Natural killer cell treated with Interleukin-12 subunit alpha and Interleukin-12 subunit beta and Interleukin-15 and Interleukin-18, amount 100 ng/mL, for 72 hours (primary cell): ENCODE results near the gene CDK8. TPM values are rescaled to one million over a fixed set of nuclear protein-coding genes. Genes with fewer than 3 reads are reported as not detected.

ENCODE experiments used
- ATAC-seq, 2 donors: fragments of 150-1000 bp; cut with Tn5 transposase in 1 of 2; sonication (Bioruptor Pico), chemical (Tn5 transposase) in 1 of 2; 2 replicates each; pipeline ENCODE4 v1.10.0; 2021
- DNase-seq: peaks from one replicate; pipeline ENCODE4 v3.0.0; 2022; ENCODE audit warnings: low spot score
- H3K27ac Mint-ChIP-seq, 2 donors: 1 replicate in 1 of 2; 2 replicates in 1 of 2; pipeline ENCODE4 v1.8.0; 2022; ENCODE audit warnings: mixed read lengths in 2 of 2, mild to moderate bottlenecking in 1 of 2, moderate library complexity in 1 of 2
- H3K27me3 Mint-ChIP-seq, 2 donors: 1 replicate in 1 of 2; 2 replicates in 1 of 2; pipeline ENCODE4 v1.8.0; 2022; ENCODE audit warnings: mixed read lengths in 2 of 2
- H3K36me3 Mint-ChIP-seq: one replicate; pipeline ENCODE4 v1.8.0; 2022; ENCODE audit warnings: mixed read lengths
- H3K4me1 Mint-ChIP-seq, 2 donors: 1 replicate in 1 of 2; 2 replicates in 1 of 2; pipeline ENCODE4 v1.8.0; 2022; ENCODE audit warnings: low read depth in 2 of 2, mixed read lengths in 2 of 2, mild to moderate bottlenecking in 1 of 2
- H3K4me3 Mint-ChIP-seq: one replicate; pipeline ENCODE4 v1.8.0; 2022; ENCODE audit warnings: mixed read lengths
- H3K9me3 Mint-ChIP-seq: 2 replicates; pipeline ENCODE4 v1.8.0; 2022; ENCODE audit warnings: mixed read lengths
- total RNA-seq, 2 donors: library from RNA; stranded (reverse); gene quantifications; one replicate each; pipeline ENCODE4 v1.2.3, GENCODE V29; 2022

The CDK8 gene
- total RNA-seq, 2 donors from 2014 or later, result 16.3 to 17.0 TPM

DNA sequence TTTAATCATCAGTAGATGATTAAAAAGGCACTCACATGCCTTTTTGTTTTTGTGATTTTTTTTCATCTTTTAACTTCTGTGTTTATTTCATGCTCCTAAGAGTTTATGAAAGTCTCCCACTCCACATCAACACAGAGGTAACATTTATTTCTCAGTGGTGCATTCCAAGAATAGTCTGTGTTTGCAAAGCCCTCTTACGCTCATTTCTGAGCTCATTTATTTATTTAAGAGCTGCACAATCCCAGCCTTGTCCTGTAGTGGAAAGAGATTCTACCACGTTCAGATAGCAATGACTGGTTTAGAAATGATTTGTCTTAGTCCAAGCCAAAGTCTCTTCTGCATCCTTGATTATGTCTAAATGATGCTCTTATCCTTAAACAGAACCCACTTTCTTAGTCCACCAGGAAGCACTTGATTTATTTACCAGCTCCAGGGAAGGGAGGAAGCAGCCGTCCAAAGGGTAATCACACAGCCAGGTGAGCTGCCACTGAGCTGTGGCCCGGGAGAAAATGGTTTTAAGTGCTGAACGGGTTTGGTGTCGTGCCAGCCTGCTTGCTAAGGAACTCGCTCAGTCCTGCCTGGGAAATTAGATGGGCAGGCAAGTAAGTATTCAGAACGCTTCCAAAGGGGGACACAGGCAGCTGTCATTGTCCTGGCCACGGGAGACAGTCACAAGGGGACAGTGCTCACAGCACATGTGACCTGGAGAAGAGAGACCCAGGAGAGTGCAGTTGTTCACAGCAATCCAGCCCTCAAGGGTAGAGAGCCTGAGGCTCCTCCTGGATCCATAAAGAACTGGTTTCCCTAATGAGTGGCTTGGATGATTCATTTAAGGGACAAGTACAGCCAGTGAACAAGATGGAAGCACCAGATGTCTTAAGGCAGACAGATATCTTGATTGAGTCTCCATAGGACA lies 171.8 kb downstream of the CDK8 start:
- DNase-seq, result no peak
- H3K9me3 Mint-ChIP-seq, result no peaks in the 10 kb centered on the region
- H3K4me1 Mint-ChIP-seq, result no peaks in the 10 kb centered on the region
- no peaks in the 10 kb centered on the region for H3K36me3 Mint-ChIP-seq
- peaks cover 16 to 24% of the 10 kb centered on the region in 2 donors for H3K27me3 Mint-ChIP-seq
- H3K27ac Mint-ChIP-seq, result no peak overlapping the region
- no peak for ATAC-seq
- H3K4me3 Mint-ChIP-seq, result no peak overlapping the region

DNA sequence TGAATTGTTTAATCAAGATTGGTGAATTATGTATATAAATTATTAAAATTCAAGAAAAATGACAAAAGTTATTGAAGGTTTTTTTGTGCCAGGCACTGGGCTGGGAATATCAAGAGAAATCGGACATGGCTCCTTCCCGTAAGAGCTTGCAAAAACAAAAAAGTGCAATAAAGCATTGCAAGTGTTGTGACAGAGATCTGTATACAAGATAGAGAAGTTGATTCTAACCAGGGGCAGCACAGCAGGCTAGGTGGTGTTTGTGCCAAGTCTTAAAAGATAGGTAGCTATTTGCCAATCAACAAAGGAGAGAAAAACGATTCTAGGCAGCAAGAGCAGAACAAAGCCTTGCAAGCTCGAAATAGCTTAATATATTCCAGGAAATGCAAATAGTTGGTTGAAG lies 179.8 kb downstream of the CDK8 start:
- H3K4me3 Mint-ChIP-seq, result no peak overlapping the region
- DNase-seq (no peak), ATAC-seq (no peak)
- no peak overlapping the region for H3K27ac Mint-ChIP-seq
- no peaks in the 10 kb centered on the region for H3K4me1 Mint-ChIP-seq
- H3K9me3 Mint-ChIP-seq, result peaks cover 18% of the 10 kb centered on the region
- H3K27me3 Mint-ChIP-seq, result peaks cover 19 to 23% of the 10 kb centered on the region in 2 donors
- H3K36me3 Mint-ChIP-seq, result peaks cover 26% of the 10 kb centered on the region

DNA sequence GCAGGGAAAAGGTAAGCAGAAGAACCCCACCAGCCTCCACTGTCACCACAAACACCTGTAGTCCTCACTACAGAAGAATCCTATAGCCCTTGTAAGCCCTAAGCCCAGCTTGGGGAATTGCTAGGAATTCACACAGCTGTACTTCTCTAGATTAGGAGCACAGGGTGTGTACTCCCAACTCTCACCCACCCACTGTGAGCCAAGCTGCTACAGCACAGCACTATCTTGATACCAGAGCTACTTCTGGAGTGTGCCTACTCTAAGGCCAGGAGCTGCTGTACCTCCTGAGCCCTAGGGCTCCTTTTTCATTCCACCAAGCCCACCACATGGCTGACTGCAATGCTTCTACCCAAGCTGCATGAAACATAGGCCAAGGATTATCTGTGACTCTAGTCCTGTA lies 181.2 kb downstream of the CDK8 start:
- Mint-ChIP-seq H3K27ac (no peak overlapping the region), H3K36me3 (peaks cover 26% of the 10 kb centered on the region), H3K9me3 (peaks cover 18% of the 10 kb centered on the region), H3K4me3 (no peak overlapping the region), H3K4me1 (no peaks in the 10 kb centered on the region), H3K27me3 (peaks cover 13 to 23% of the 10 kb centered on the region in 2 donors)
- ATAC-seq, result no peak
- DNase-seq, result no peak

DNA sequence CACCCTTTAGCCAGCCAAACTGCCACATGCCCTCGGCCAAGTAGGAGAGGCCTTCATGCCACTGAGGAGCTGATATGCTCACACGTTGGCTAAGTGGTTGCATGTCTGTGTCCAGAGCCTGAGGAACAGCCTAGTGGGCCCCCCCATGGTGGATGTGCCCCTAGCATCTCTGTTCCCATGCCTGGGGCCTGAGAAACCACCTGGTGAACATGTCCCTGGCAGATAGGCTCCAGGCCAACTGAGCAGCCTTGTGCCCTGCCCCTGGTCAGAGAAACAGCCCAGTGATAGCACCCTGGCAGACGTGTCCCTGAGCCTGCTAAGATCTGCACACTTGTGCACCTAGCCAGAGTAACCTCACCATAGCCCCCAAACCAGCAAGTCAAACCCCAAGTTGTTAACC lies 181.7 kb downstream of the CDK8 start:
- Mint-ChIP-seq H3K9me3 (peaks cover 18% of the 10 kb centered on the region), H3K27ac (no peak overlapping the region), H3K27me3 (peaks cover 13 to 23% of the 10 kb centered on the region in 2 donors), H3K4me3 (no peak overlapping the region), H3K36me3 (peaks cover 26% of the 10 kb centered on the region), H3K4me1 (no peaks in the 10 kb centered on the region)
- ATAC-seq (no peak), DNase-seq (no peak)

DNA sequence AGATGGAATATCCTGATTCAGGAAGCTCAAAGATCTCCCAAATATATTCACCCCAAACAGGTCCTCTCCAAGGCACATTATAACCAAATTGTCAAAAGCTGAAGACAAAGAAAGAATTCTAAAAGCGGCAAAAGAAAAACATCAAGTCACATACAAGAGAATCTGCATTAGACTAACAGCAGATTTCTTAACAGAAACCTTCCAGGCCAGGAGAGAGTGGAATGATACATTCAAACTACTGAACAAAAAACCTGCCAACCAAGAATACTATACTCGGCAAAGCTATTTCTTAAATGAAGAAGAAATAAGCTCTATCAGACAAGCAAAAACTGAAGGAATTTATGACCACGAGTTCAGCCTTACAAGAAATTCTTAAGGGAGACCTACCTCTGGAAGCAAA lies 183.0 kb downstream of the CDK8 start:
- Mint-ChIP-seq H3K4me1 (no peaks in the 10 kb centered on the region), H3K4me3 (no peak overlapping the region), H3K36me3 (peaks cover 26% of the 10 kb centered on the region), H3K27ac (no peak overlapping the region), H3K27me3 (peaks cover 9 to 23% of the 10 kb centered on the region in 2 donors), H3K9me3 (peaks cover 18% of the 10 kb centered on the region)
- no peak for DNase-seq
- no peak for ATAC-seq

DNA sequence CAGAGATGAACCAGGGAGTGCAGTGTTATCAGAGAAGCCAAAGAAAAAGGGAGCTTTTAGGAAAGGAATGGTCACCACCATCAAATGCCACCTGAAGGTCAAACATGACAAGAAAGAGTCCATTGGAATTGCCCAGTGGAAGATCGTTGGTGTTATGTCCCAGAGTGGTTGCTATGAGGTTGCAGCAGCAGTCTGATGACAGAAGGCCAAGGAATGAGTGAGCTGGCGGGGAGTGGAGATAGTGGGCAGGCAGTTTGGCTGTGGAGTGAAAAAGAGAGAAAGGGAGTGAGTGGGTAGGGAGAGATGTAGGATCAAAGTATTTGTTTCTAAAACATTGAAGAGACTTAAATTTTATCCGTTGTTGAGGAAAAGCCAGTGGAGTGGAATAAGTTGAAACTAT lies 186.2 kb downstream of the CDK8 start:
- Mint-ChIP-seq H3K4me1 (no peaks in the 10 kb centered on the region), H3K27me3 (peaks cover 4 to 7% of the 10 kb centered on the region in 2 donors), H3K4me3 (no peak overlapping the region), H3K9me3 (peaks cover 14% of the 10 kb centered on the region), H3K36me3 (peaks cover 19% of the 10 kb centered on the region), H3K27ac (no peak overlapping the region)
- no peak for DNase-seq
- ATAC-seq, result no peak

DNA sequence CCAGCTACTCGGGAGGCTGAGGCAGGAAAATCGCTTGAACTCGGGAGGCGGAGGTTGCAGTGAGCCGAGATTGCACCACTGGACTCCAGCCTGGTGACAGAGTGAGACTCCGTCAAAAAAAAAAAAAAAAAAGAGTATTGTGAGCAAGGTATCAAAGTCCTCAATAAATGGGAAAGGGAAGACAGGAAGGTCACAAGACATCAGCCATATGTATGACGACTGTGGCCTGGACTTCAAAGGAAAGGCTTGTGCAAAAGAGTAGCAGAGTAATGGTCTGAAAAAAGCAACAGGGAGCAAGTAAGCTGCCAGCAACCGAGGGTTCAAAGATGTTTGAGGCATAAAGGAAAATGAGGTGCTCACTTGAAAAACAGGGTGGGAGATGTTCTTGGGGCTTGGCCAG lies 187.5 kb downstream of the CDK8 start:
- Mint-ChIP-seq H3K27ac (no peak overlapping the region), H3K36me3 (peaks cover 12% of the 10 kb centered on the region), H3K4me1 (no peaks in the 10 kb centered on the region), H3K9me3 (peaks cover 8% of the 10 kb centered on the region), H3K4me3 (no peak overlapping the region), H3K27me3 (peaks cover 8 to 18% of the 10 kb centered on the region in 2 donors)
- no peak for DNase-seq
- ATAC-seq, result no peak

GRCh38 chr13:26442541-26442940 lies 188.6 kb downstream of the CDK8 start:
- Mint-ChIP-seq H3K36me3 (peaks cover 3% of the 10 kb centered on the region), H3K9me3 (peaks cover 4% of the 10 kb centered on the region), H3K4me3 (no peak overlapping the region), H3K27me3 (peaks cover 8 to 28% of the 10 kb centered on the region in 2 donors), H3K27ac (no peak overlapping the region), H3K4me1 (no peaks in the 10 kb centered on the region)
- DNase-seq (no peak), ATAC-seq (no peak)

DNA sequence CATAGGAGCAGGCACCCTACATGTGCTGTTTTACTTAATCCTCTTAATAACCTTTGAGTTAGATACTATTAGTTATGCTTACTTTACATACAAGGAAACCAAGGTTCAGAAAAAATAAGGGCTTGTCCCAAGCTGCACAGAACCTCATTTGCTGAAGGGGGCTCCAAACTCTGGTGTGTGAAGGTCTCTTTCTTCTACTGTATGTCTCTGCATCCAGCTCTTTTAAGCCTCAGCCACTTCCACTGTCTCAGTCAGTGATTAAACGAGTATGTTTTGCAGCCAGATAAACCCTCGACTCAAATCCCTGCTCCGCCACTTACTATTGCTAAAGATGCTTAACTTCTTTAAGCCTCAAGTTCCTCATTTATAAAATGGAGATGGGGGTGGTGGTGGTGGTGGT lies 191.2 kb downstream of the CDK8 start:
- H3K9me3 Mint-ChIP-seq, result peaks cover 6% of the 10 kb centered on the region
- no peak for DNase-seq
- peaks cover 0 to 2% of the 10 kb centered on the region in 2 donors for H3K4me1 Mint-ChIP-seq
- H3K36me3 Mint-ChIP-seq, result no peaks in the 10 kb centered on the region
- no peak overlapping the region for H3K4me3 Mint-ChIP-seq
- peaks cover 15 to 40% of the 10 kb centered on the region in 2 donors for H3K27me3 Mint-ChIP-seq
- no peak for ATAC-seq
- H3K27ac Mint-ChIP-seq, result no peak overlapping the region

DNA sequence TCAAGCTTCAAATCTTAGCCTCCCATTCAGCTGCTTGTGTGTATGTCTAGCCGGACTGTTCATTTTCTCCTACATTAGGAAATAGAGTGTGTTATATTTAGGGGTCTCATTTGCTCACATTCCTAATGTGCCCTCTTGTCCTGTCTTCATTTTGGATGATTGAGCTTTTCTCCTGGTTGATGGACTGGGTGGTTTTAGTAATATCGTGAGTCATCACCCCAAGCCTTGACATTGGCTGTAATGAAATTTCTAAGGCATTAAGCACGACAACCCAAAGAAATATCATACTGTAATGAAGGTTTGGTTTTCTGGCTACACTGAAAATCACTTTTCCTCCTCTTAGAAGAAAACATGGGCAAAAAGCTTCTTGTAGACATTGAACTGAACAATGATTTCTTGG lies 192.8 kb downstream of the CDK8 start:
- peaks cover 0 to 2% of the 10 kb centered on the region in 2 donors for H3K4me1 Mint-ChIP-seq
- H3K27me3 Mint-ChIP-seq, result peaks cover 20 to 53% of the 10 kb centered on the region in 2 donors
- DNase-seq (no peak), ATAC-seq (no peak)
- H3K9me3 Mint-ChIP-seq, result peaks cover 6% of the 10 kb centered on the region
- no peak overlapping the region for H3K27ac Mint-ChIP-seq
- H3K4me3 Mint-ChIP-seq, result no peak overlapping the region
- peaks cover 5% of the 10 kb centered on the region for H3K36me3 Mint-ChIP-seq

GRCh38 chr13:26448032-26448431 lies 194.1 kb downstream of the CDK8 start:
- Mint-ChIP-seq H3K27me3 (peaks cover 26 to 62% of the 10 kb centered on the region in 2 donors), H3K36me3 (peaks cover 5% of the 10 kb centered on the region), H3K4me3 (no peak overlapping the region), H3K27ac (no peak overlapping the region), H3K9me3 (peaks cover 6% of the 10 kb centered on the region), H3K4me1 (peaks cover 0 to 2% of the 10 kb centered on the region in 2 donors)
- ATAC-seq (peak in 1 of 2 donors; percentile 32), DNase-seq (no peak)

DNA sequence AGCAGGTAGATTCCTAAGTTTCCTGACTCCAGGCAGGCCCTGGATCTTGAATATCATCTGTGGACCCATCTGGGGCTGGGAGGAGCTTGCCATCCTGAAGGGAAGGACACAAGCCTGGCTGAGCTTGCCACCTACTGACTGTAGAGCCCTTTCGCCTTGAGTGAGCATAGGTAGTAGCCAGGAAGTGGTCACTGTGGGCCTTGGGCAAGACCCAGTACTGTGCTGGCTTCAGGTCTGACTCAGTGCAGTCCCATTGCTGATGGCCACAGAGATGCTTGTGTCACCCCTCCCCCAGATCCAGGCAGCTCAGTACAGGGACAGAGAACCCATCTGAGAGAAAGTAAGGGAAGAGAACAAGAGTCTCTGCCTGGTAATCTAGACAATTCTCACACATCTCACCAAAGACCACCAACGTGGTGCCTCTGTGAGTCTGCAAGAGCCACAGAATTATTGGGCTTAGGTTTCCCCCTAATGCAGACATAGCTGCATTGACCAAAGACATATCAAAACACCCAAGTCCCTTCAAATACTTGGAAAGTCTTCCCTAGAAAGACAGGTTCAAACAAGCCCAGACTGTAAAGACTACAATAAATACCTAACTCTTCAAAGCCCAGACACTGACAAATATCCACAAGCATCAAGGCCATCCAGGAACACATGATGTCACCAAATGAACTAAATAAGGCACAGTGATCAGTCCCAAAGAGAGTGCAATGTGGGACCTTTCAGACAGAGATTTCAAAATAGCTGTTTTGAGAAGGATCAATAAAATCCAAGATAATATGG lies 195.3 kb downstream of the CDK8 start:
- Mint-ChIP-seq H3K27me3 (peaks cover 22 to 68% of the 10 kb centered on the region in 2 donors), H3K36me3 (peaks cover 5% of the 10 kb centered on the region), H3K4me1 (peaks cover 0 to 2% of the 10 kb centered on the region in 2 donors), H3K9me3 (peaks cover 2% of the 10 kb centered on the region), H3K27ac (no peak overlapping the region), H3K4me3 (no peak overlapping the region)
- no peak for DNase-seq
- ATAC-seq, result no peak
